Lower lobe of right lung (tissue), 2 donors: ENCODE measurements around the gene SOX5. TPM values are rescaled to one million over a fixed set of nuclear protein-coding genes. Genes with fewer than 3 reads are reported as not detected.

Experiments
- ATAC-seq, 2 donors: fragments of 200-7000 bp; cut with Tn5 transposase; one replicate each; pipeline ENCODE4 v1.9.1; 2020 to 2022; ENCODE audit warnings: mild to moderate bottlenecking in 2 of 2, moderate library complexity in 2 of 2
- DNase-seq: peaks from one replicate; pipeline ENCODE4 v3.0.0-alpha.2; 2020
- H3K27ac ChIP-seq: fragments of 200-600 bp; one replicate; pipeline ENCODE4 v1.8.0; 2022
- H3K27me3 ChIP-seq: fragments of 200-600 bp; one replicate; pipeline ENCODE4 v1.8.0; 2022; ENCODE audit warnings: low read depth
- H3K36me3 ChIP-seq: fragments of 200-600 bp; one replicate; pipeline ENCODE4 v1.8.0; 2022; ENCODE audit warnings: mild to moderate bottlenecking
- H3K4me1 ChIP-seq: fragments of 200-600 bp; one replicate; pipeline ENCODE4 v1.8.0; 2022
- H3K4me3 ChIP-seq: fragments of 200-600 bp; one replicate; pipeline ENCODE4 v1.8.0; 2022; ENCODE audit warnings: mild to moderate bottlenecking
- H3K9me3 ChIP-seq: fragments of 200-600 bp; one replicate; pipeline ENCODE4 v1.8.0; 2022
- CTCF ChIP-seq: fragments of 200-600 bp; IDR thresholded peaks from one replicate; pipeline ENCODE4 v1.8.0; 2022; ENCODE audit warnings: antibody characterized with exemption, mild to moderate bottlenecking
- intact Hi-C: fragments of 100-400 bp; cut with DNase I; formaldehyde crosslinking; loops from one replicate; pipeline ENCODE4 v1.11.0; 2022
- total RNA-seq: library from RNA; stranded (reverse); fragmentation: NEBNext Ultra II Directional; extraction: Animal tissue kit (Norgen Biotek cat#: 25700); gene quantifications from one replicate; pipeline ENCODE4 v1.2.1, GENCODE V29; 2021
- donor health status: DM: no; HTN: yes; CAD: no; lungs with severe emphysema.

Gene SOX5
- total RNA-seq, 1 donor from 2014 or later, result 14.0 TPM

- no peaks in the 10 kb centered on the region for H3K27me3 ChIP-seq
- no peaks in the 10 kb centered on the region for H3K36me3 ChIP-seq
- intact Hi-C loops, result no loop called here
- H3K4me3 ChIP-seq, result no peak overlapping the region
- H3K9me3 ChIP-seq, result no peaks in the 10 kb centered on the region
- no peak for DNase-seq
- H3K27ac ChIP-seq, result no peak overlapping the region
- TF ChIP-seq CTCF, result no peak
- no peak for ATAC-seq
- H3K4me1 ChIP-seq, result no peaks in the 10 kb centered on the region
Observed at GRCh38 chr12:23893611-23894010, 55.9 kb downstream of the SOX5 start.

- H3K36me3 ChIP-seq, result no peaks in the 10 kb centered on the region
- H3K27ac ChIP-seq, result no peak overlapping the region
- ATAC-seq (no peak), DNase-seq (no peak)
- no peaks in the 10 kb centered on the region for H3K9me3 ChIP-seq
- no peaks in the 10 kb centered on the region for H3K27me3 ChIP-seq
- H3K4me3 ChIP-seq, result no peak overlapping the region
- H3K4me1 ChIP-seq, result no peaks in the 10 kb centered on the region
- no peak for TF ChIP-seq CTCF
- intact Hi-C loops, result no loop called here
Observed at GRCh38 chr12:23891115-23891514, 58.4 kb downstream of the SOX5 start.

- intact Hi-C loops, result no loop called here
- no peak for ATAC-seq
Observed at GRCh38 chr12:23889069-23889440, 60.4 kb downstream of the SOX5 start.

GRCh38 chr12:23888396-23889068 is 60.9 kb downstream of the SOX5 start:
- no peak overlapping the region for H3K27ac ChIP-seq
- no peak for TF ChIP-seq CTCF
- H3K27me3 ChIP-seq, result no peaks in the 10 kb centered on the region
- H3K4me3 ChIP-seq, result no peak overlapping the region
- H3K36me3 ChIP-seq, result no peaks in the 10 kb centered on the region
- no peak for ATAC-seq
- H3K9me3 ChIP-seq, result no peaks in the 10 kb centered on the region
- no peak for DNase-seq
- intact Hi-C loops, result no loop called here
- H3K4me1 ChIP-seq, result no peaks in the 10 kb centered on the region

More at GRCh38 chr12:23889069-23889440, 60.4 kb downstream of the SOX5 start:
- H3K4me3 ChIP-seq, result no peak overlapping the region
- H3K27me3 ChIP-seq, result no peaks in the 10 kb centered on the region
- H3K36me3 ChIP-seq, result no peaks in the 10 kb centered on the region
- TF ChIP-seq CTCF, result no peak
- H3K27ac ChIP-seq, result no peak overlapping the region
- H3K9me3 ChIP-seq, result no peaks in the 10 kb centered on the region
- no peaks in the 10 kb centered on the region for H3K4me1 ChIP-seq
- no peak for DNase-seq

- Histone ChIP-seq H3K36me3 (no peaks in the 10 kb centered on the region), H3K4me3 (no peak overlapping the region), H3K27ac (no peak overlapping the region), H3K4me1 (no peaks in the 10 kb centered on the region), H3K27me3 (no peaks in the 10 kb centered on the region), H3K9me3 (no peaks in the 10 kb centered on the region)
- DNase-seq (no peak), ATAC-seq (no peak)
- intact Hi-C loops, result no loop called here
- no peak for TF ChIP-seq CTCF
Observed at GRCh38 chr12:23887055-23887835, 62.2 kb downstream of the SOX5 start.
